Measurements from ENCODE around the gene SP4.
A peak's percentile ranks its signal among the peaks of the same experiment; 100 is the strongest.
"Not testable (repeated sequence)": the region's sequence is repeated elsewhere in the genome, so short reads cannot be mapped to it uniquely, and the experiment has no call there.

Gene SP4

GRCh38 chr7:21508538-21508937, 80.7 kb downstream of the SP4 start:
- Histone ChIP-seq H3K9ac (ENCODE audit: low read depth in 1 of 2, low read length in 2 of 2) (no peak overlapping the region), H3K4me1 (ENCODE audit: control insufficient read depth in 1 of 2, insufficient read depth in 2 of 2, low read length in 2 of 2) (no peaks in the 10 kb centered on the region), H3K27ac (ENCODE audit: low read depth, low read length) (no peak overlapping the region), H3K27me3 (ENCODE audit: control insufficient read depth in 1 of 2, insufficient read depth in 2 of 2, low read length in 2 of 2) (no peaks in the 10 kb centered on the region), H3K4me3 (ENCODE audit: low read depth in 1 of 2, low read length in 2 of 2) (no peak overlapping the region), H3K36me3 (ENCODE audit: control insufficient read depth in 1 of 2, insufficient read depth in 2 of 2, low read length in 2 of 2) (peaks cover 0 to 4% of the 10 kb centered on the region in 2 donors), H3K9me3 (ENCODE audit: control insufficient read depth in 1 of 2, low read length in 2 of 2) (no peaks in the 10 kb centered on the region)

- Histone ChIP-seq H3K9me3 (ENCODE audit: control insufficient read depth in 1 of 2, low read length in 2 of 2) (no peaks in the 10 kb centered on the region), H3K4me3 (ENCODE audit: low read depth in 1 of 2, low read length in 2 of 2) (no peak overlapping the region), H3K4me1 (ENCODE audit: control insufficient read depth in 1 of 2, insufficient read depth in 2 of 2, low read length in 2 of 2) (no peaks in the 10 kb centered on the region), H3K36me3 (ENCODE audit: control insufficient read depth in 1 of 2, insufficient read depth in 2 of 2, low read length in 2 of 2) (peaks cover 0 to 4% of the 10 kb centered on the region in 2 donors), H3K9ac (ENCODE audit: low read depth in 1 of 2, low read length in 2 of 2) (no peak overlapping the region), H3K27me3 (ENCODE audit: control insufficient read depth in 1 of 2, insufficient read depth in 2 of 2, low read length in 2 of 2) (no peaks in the 10 kb centered on the region), H3K27ac (ENCODE audit: low read depth, low read length) (no peak overlapping the region)
Observed at GRCh38 chr7:21514062-21514461, 86.2 kb downstream of the SP4 start.

GRCh38 chr7:21524680-21525079, 96.8 kb downstream of the SP4 start:
- no peaks in the 10 kb centered on the region for H3K4me1 ChIP-seq (ENCODE audit: control insufficient read depth in 1 of 2, insufficient read depth in 2 of 2, low read length in 2 of 2)
- H3K9ac ChIP-seq (ENCODE audit: low read depth in 1 of 2, low read length in 2 of 2), result no peak overlapping the region
- peaks cover 3% of the 10 kb centered on the region in 2 donors for H3K9me3 ChIP-seq (ENCODE audit: control insufficient read depth in 1 of 2, low read length in 2 of 2)
- no peak overlapping the region for H3K4me3 ChIP-seq (ENCODE audit: low read depth in 1 of 2, low read length in 2 of 2)
- H3K27me3 ChIP-seq (ENCODE audit: control insufficient read depth in 1 of 2, insufficient read depth in 2 of 2, low read length in 2 of 2), result no peaks in the 10 kb centered on the region
- no peak overlapping the region for H3K27ac ChIP-seq (ENCODE audit: low read depth, low read length)
- no peaks in the 10 kb centered on the region for H3K36me3 ChIP-seq (ENCODE audit: control insufficient read depth in 1 of 2, insufficient read depth in 2 of 2, low read length in 2 of 2)

- H3K9ac ChIP-seq (ENCODE audit: low read depth in 1 of 2, low read length in 2 of 2), result no peak overlapping the region
Observed at GRCh38 chr7:21526007-21526406, 98.1 kb downstream of the SP4 start.

GRCh38 chr7:21526448-21526847, 98.6 kb downstream of the SP4 start:
- no peak overlapping the region for H3K4me3 ChIP-seq (ENCODE audit: low read depth in 1 of 2, low read length in 2 of 2)
- H3K27ac ChIP-seq (ENCODE audit: low read depth, low read length), result no peak overlapping the region
- H3K4me1 ChIP-seq (ENCODE audit: control insufficient read depth in 1 of 2, insufficient read depth in 2 of 2, low read length in 2 of 2), result no peaks in the 10 kb centered on the region
- H3K9me3 ChIP-seq (ENCODE audit: control insufficient read depth in 1 of 2, low read length in 2 of 2), result peaks cover 3% of the 10 kb centered on the region in 2 donors
- no peaks in the 10 kb centered on the region for H3K27me3 ChIP-seq (ENCODE audit: control insufficient read depth in 1 of 2, insufficient read depth in 2 of 2, low read length in 2 of 2)
- no peaks in the 10 kb centered on the region for H3K36me3 ChIP-seq (ENCODE audit: control insufficient read depth in 1 of 2, insufficient read depth in 2 of 2, low read length in 2 of 2)
- no peak overlapping the region for H3K9ac ChIP-seq (ENCODE audit: low read depth in 1 of 2, low read length in 2 of 2)

More at GRCh38 chr7:21526007-21526406, 98.1 kb downstream of the SP4 start:
- no peak overlapping the region for H3K27ac ChIP-seq (ENCODE audit: low read depth, low read length)
- H3K9me3 ChIP-seq (ENCODE audit: control insufficient read depth in 1 of 2, low read length in 2 of 2), result peaks cover 3% of the 10 kb centered on the region in 2 donors
- no peaks in the 10 kb centered on the region for H3K4me1 ChIP-seq (ENCODE audit: control insufficient read depth in 1 of 2, insufficient read depth in 2 of 2, low read length in 2 of 2)
- H3K36me3 ChIP-seq (ENCODE audit: control insufficient read depth in 1 of 2, insufficient read depth in 2 of 2, low read length in 2 of 2), result no peaks in the 10 kb centered on the region
- H3K27me3 ChIP-seq (ENCODE audit: control insufficient read depth in 1 of 2, insufficient read depth in 2 of 2, low read length in 2 of 2), result no peaks in the 10 kb centered on the region
- H3K4me3 ChIP-seq (ENCODE audit: low read depth in 1 of 2, low read length in 2 of 2), result no peak overlapping the region

- H3K4me1 ChIP-seq (ENCODE audit: control insufficient read depth in 1 of 2, insufficient read depth in 2 of 2, low read length in 2 of 2); H3K36me3 ChIP-seq (ENCODE audit: control insufficient read depth in 1 of 2, insufficient read depth in 2 of 2, low read length in 2 of 2); H3K9ac ChIP-seq (ENCODE audit: low read depth in 1 of 2, low read length in 2 of 2); H3K4me3 ChIP-seq (ENCODE audit: low read depth in 1 of 2, low read length in 2 of 2); H3K27me3 ChIP-seq (ENCODE audit: control insufficient read depth in 1 of 2, insufficient read depth in 2 of 2, low read length in 2 of 2); H3K9me3 ChIP-seq (ENCODE audit: control insufficient read depth in 1 of 2, low read length in 2 of 2); H3K27ac ChIP-seq (ENCODE audit: low read depth, low read length): not testable (repeated sequence)
Observed at GRCh38 chr7:21532485-21532884, 104.6 kb downstream of the SP4 start.

GRCh38 chr7:21533646-21534045, 105.8 kb downstream of the SP4 start:
- not testable (repeated sequence) for H3K9me3 ChIP-seq (ENCODE audit: control insufficient read depth in 1 of 2, low read length in 2 of 2); H3K9ac ChIP-seq (ENCODE audit: low read depth in 1 of 2, low read length in 2 of 2); H3K27me3 ChIP-seq (ENCODE audit: control insufficient read depth in 1 of 2, insufficient read depth in 2 of 2, low read length in 2 of 2); H3K4me3 ChIP-seq (ENCODE audit: low read depth in 1 of 2, low read length in 2 of 2); H3K4me1 ChIP-seq (ENCODE audit: control insufficient read depth in 1 of 2, insufficient read depth in 2 of 2, low read length in 2 of 2); H3K36me3 ChIP-seq (ENCODE audit: control insufficient read depth in 1 of 2, insufficient read depth in 2 of 2, low read length in 2 of 2); H3K27ac ChIP-seq (ENCODE audit: low read depth, low read length)

GRCh38 chr7:21536445-21537118, 108.7 kb downstream of the SP4 start:
- not testable (repeated sequence) for H3K27ac ChIP-seq (ENCODE audit: low read depth, low read length); H3K36me3 ChIP-seq (ENCODE audit: control insufficient read depth in 1 of 2, insufficient read depth in 2 of 2, low read length in 2 of 2); H3K9me3 ChIP-seq (ENCODE audit: control insufficient read depth in 1 of 2, low read length in 2 of 2); H3K9ac ChIP-seq (ENCODE audit: low read depth in 1 of 2, low read length in 2 of 2); H3K4me3 ChIP-seq (ENCODE audit: low read depth in 1 of 2, low read length in 2 of 2); H3K4me1 ChIP-seq (ENCODE audit: control insufficient read depth in 1 of 2, insufficient read depth in 2 of 2, low read length in 2 of 2)
- H3K27me3 ChIP-seq (ENCODE audit: control insufficient read depth in 1 of 2, insufficient read depth in 2 of 2, low read length in 2 of 2), result peaks cover 7 to 21% of the 10 kb centered on the region in 2 donors

GRCh38 chr7:21538936-21539495, 111.1 kb downstream of the SP4 start:
- Histone ChIP-seq H3K27me3 (ENCODE audit: control insufficient read depth in 1 of 2, insufficient read depth in 2 of 2, low read length in 2 of 2) (peaks cover 25 to 45% of the 10 kb centered on the region in 2 donors), H3K4me1 (ENCODE audit: control insufficient read depth in 1 of 2, insufficient read depth in 2 of 2, low read length in 2 of 2) (peaks cover 0 to 14% of the 10 kb centered on the region in 2 donors), H3K27ac (ENCODE audit: low read depth, low read length) (no peak overlapping the region), H3K9me3 (ENCODE audit: control insufficient read depth in 1 of 2, low read length in 2 of 2) (no peaks in the 10 kb centered on the region), H3K36me3 (ENCODE audit: control insufficient read depth in 1 of 2, insufficient read depth in 2 of 2, low read length in 2 of 2) (no peaks in the 10 kb centered on the region), H3K4me3 (ENCODE audit: low read depth in 1 of 2, low read length in 2 of 2) (no peak overlapping the region), H3K9ac (ENCODE audit: low read depth in 1 of 2, low read length in 2 of 2) (no peak overlapping the region)

GRCh38 chr7:21542891-21543527, 115.1 kb downstream of the SP4 start, which contains the start of gene DNAH11:
DNAH11 (plus strand) TSS chr7:21543039; CDS start chr7:21543246, 207 bp downstream.
- peaks cover 33 to 66% of the 10 kb centered on the region in 2 donors for H3K27me3 ChIP-seq (ENCODE audit: control insufficient read depth in 1 of 2, insufficient read depth in 2 of 2, low read length in 2 of 2)
- no peaks in the 10 kb centered on the region for H3K9me3 ChIP-seq (ENCODE audit: control insufficient read depth in 1 of 2, low read length in 2 of 2)
- H3K4me3 ChIP-seq (ENCODE audit: low read depth in 1 of 2, low read length in 2 of 2), result peak within 1 kb of the TSS; percentile 50 to 56
- no peak within 1 kb of the TSS for H3K9ac ChIP-seq (ENCODE audit: low read depth in 1 of 2, low read length in 2 of 2)
- no peaks in the 10 kb centered on the region for H3K36me3 ChIP-seq (ENCODE audit: control insufficient read depth in 1 of 2, insufficient read depth in 2 of 2, low read length in 2 of 2)
- peaks cover 0 to 14% of the 10 kb centered on the region in 2 donors for H3K4me1 ChIP-seq (ENCODE audit: control insufficient read depth in 1 of 2, insufficient read depth in 2 of 2, low read length in 2 of 2)
- H3K27ac ChIP-seq (ENCODE audit: low read depth, low read length), result no peak within 1 kb of the TSS

Data from duodenal mucosa (tissue), 2 donors.